Eye (tissue), 1 donor: ENCODE measurements around the gene ZNF708.
"Not testable (repeated sequence)": the region's sequence is repeated elsewhere in the genome, so short reads cannot be mapped to it uniquely, and the experiment has no call there.

ENCODE experiments used
- DNase-seq: peaks from one replicate; pipeline ENCODE4 v3.0.0-alpha.2; 2015

The ZNF708 gene

DNA sequence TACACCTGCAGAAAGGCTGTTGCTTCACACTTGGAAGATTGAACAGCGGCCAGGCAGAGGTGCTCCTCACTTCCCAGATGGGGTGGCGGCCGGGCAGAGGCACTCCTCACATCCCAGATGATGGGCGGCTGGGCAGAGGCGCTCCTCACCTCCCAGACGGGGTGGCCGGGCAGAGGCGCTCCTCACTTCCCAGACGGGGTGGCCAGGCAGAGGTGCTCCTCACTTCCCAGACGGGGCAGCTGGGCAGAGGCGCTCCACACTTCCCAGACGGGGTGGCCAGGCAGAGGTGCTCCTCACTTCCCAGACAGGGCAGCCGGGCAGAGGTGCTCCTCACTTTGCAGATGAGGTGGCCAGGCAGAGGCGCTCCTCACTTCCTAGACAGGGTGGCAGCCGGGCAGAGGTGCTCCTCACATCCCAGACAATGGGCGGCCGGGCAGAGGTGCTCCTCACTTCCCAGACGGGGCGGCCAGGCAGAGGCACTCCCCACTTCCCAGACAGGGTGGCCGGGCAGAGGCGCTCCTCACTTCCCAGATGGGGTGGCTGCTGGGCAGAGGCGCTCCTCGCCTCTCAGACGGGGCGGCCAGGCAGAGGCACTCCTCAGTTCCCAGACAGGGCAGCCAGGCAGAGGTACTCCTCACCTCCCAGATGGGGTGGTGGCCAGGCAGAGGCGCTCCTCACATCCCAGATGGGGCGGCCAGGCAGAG, 69.6 kb downstream of the ZNF708 start:
- DNase-seq: not testable (repeated sequence)

DNA sequence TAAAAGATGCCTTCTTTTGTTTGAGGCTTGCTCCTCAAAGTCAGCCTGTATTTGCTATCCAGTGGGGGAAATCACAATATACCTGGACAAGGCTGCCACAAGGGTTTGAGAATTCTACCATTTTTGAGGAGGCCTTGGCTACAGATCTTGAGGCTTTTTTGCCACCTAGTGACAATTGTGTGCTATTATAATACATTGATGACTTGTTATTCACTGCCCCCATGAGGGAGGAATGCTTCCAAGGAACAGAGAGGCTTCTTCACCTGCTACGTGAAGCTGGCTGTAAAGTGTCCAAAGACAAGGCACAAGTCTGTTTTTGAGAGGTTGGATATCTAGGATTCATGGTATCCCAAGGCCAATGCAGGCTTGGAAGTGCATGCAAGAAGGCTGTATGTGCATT, 72.5 kb downstream of the ZNF708 start:
- DNase-seq: peak; percentile 1
